ENCODE data around the gene APOC1.

- TF ChIP-seq EZH2 (IDR thresholded peaks at IDR 0.05) (no peak), FOXP2 (optimal IDR thresholded peaks at IDR 0.05; ENCODE audit: control extremely low read depth, extremely low read length, insufficient read depth) (no peak)
These were observed 40.5 kb downstream of the APOC1 start, which contains the start of gene CLPTM1 for GRCh38 chr19:44954649-44955504.
